ENCODE measurements around the gene PSMA6.
A peak's percentile ranks its signal among the peaks of the same experiment; 100 is the strongest.

PSMA6 gene

DNA sequence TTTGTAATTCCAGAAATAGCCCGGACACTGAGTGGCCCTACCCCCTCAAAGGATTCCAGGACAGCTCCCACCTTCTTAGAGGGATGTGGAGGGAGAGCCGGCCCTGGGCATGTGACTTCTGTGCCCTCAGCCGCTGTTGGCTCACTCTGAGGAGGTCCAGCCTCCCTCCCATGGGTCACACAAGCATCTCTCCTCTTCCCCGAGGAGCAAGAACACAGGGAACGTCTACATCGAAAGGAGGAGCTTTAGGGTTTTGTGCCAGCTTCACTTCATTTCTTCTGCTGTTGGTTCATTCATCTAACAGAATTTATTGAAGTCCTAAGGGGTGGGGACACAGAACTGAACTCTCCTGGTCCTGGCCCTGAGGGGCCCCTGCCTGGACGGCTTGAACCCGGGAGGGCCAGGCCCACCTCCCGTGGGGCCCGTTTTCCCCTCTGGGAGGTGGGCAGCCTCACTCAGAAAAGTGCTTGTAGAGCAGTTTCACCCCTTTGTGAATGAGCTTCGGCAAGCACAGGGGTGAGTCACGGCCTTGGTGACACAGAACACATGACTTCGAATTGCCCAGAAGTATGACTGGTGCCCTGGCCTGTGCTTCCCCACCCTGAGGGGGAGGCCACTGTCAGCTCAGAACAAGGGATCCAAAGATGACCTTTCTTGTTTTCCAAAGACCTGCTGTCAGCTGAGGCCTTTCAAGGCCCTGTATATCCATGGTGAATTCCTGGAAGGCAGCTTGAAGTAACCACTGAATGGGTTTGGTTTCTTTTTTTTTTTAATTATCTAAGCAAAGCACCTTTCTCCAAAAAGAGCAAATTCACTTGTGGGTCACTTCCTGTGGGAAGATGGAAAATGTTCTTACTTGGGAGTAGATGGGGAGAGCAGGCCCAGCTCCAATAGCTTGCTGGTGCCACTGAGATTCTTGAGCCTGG lies 73.2 kb downstream of the PSMA6 start:
- no peak for TF ChIP-seq CREB1 (IDR thresholded peaks at IDR 0.05; ENCODE audit: low read depth)
- TF ChIP-seq, protein P1, sequence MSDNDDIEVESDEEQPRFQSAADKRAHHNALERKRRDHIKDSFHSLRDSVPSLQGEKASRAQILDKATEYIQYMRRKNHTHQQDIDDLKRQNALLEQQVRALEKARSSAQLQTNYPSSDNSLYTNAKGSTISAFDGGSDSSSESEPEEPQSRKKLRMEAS (IDR thresholded peaks at IDR 0.05): peak; percentile 62
- TF ChIP-seq, protein P2, sequence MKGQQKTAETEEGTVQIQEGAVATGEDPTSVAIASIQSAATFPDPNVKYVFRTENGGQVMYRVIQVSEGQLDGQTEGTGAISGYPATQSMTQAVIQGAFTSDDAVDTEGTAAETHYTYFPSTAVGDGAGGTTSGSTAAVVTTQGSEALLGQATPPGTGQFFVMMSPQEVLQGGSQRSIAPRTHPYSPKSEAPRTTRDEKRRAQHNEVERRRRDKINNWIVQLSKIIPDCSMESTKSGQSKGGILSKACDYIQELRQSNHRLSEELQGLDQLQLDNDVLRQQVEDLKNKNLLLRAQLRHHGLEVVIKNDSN (IDR thresholded peaks at IDR 0.05): 0 out of 2 replicates have a peak, but pooled peaks have one; percentile 12

DNA sequence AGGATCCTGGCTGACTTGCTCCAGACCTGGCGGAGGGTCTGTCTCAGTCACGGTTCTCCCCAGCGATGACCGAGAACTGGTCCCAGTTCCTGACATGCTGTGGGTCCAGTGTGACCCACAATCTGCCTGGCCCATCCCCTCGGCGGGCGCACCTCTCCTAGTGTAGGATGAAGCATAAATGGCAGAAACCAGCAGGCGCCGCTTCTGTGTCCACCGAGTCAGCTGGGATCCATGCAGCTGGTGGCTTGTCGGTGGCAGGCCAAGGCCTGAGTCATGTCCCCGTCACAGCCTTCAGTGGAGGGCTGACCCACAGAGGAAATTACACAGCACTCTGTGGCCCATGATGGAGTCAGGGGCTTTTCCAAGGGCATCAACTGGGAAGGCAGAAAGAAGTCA lies 73.9 kb downstream of the PSMA6 start:
- TF ChIP-seq ZBTB7A (IDR thresholded peaks at IDR 0.05; ENCODE audit: low read depth) (no peak), TEAD4 (IDR thresholded peaks at IDR 0.05) (no peak), TCF12 (IDR thresholded peaks at IDR 0.05; ENCODE audit: low read depth) (no peak), CEBPB (IDR thresholded peaks at IDR 0.05) (no peak), YY1 (IDR thresholded peaks at IDR 0.05; ENCODE audit: low read depth) (no peak)
- TF ChIP-seq, protein P1 (IDR thresholded peaks at IDR 0.05): no peak
- TF ChIP-seq, protein P3, sequence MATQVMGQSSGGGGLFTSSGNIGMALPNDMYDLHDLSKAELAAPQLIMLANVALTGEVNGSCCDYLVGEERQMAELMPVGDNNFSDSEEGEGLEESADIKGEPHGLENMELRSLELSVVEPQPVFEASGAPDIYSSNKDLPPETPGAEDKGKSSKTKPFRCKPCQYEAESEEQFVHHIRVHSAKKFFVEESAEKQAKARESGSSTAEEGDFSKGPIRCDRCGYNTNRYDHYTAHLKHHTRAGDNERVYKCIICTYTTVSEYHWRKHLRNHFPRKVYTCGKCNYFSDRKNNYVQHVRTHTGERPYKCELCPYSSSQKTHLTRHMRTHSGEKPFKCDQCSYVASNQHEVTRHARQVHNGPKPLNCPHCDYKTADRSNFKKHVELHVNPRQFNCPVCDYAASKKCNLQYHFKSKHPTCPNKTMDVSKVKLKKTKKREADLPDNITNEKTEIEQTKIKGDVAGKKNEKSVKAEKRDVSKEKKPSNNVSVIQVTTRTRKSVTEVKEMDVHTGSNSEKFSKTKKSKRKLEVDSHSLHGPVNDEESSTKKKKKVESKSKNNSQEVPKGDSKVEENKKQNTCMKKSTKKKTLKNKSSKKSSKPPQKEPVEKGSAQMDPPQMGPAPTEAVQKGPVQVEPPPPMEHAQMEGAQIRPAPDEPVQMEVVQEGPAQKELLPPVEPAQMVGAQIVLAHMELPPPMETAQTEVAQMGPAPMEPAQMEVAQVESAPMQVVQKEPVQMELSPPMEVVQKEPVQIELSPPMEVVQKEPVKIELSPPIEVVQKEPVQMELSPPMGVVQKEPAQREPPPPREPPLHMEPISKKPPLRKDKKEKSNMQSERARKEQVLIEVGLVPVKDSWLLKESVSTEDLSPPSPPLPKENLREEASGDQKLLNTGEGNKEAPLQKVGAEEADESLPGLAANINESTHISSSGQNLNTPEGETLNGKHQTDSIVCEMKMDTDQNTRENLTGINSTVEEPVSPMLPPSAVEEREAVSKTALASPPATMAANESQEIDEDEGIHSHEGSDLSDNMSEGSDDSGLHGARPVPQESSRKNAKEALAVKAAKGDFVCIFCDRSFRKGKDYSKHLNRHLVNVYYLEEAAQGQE (IDR thresholded peaks at IDR 0.05; ENCODE audit: low read depth): no peak

DNA sequence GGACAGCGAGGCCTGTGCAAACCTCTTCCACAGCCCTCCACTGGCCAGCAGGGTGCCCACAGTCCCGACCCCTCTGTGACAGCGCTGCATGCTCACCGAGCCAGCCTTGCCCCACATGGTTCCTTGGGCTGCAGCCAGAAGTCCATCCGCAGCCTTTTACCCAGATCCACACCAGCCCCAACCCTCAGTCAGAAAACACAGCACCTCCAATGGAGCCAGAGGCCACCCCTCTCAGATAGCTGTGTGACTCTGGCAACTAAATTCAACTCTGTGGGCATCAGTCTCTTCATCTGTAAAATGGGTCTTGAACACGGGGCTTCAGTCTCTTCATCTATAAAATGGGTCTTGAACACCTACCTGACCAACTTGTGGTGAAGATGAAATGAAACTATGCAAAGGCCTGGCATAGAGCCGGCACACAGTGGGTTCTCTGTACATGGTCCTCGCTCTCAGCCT lies 74.4 kb downstream of the PSMA6 start:
- TF ChIP-seq, protein P1 (IDR thresholded peaks at IDR 0.05): no peak
- no peak for TF ChIP-seq YY1 (IDR thresholded peaks at IDR 0.05; ENCODE audit: low read depth)
- TF ChIP-seq, protein P2 (IDR thresholded peaks at IDR 0.05): no peak
- TF ChIP-seq TEAD4 (IDR thresholded peaks at IDR 0.05): no peak
- no peak for TF ChIP-seq NFIC (IDR thresholded peaks at IDR 0.05)
- no peak for TF ChIP-seq CREB1 (IDR thresholded peaks at IDR 0.05; ENCODE audit: low read depth)
- no peak for TF ChIP-seq TCF12 (IDR thresholded peaks at IDR 0.05; ENCODE audit: low read depth)
- TF ChIP-seq EGR1 (IDR thresholded peaks at IDR 0.05): no peak
- TF ChIP-seq CEBPB (IDR thresholded peaks at IDR 0.05): no peak
- TF ChIP-seq EP300 (IDR thresholded peaks at IDR 0.05; ENCODE audit: borderline replicate concordance): no peak
- TF ChIP-seq TAF1 (IDR thresholded peaks at IDR 0.05; ENCODE audit: low read depth): no peak
- TF ChIP-seq, protein P3 (IDR thresholded peaks at IDR 0.05; ENCODE audit: low read depth): no peak
- TF ChIP-seq ZBTB7A (IDR thresholded peaks at IDR 0.05; ENCODE audit: low read depth): no peak
- TF ChIP-seq FOXM1 (IDR thresholded peaks at IDR 0.05; ENCODE audit: borderline replicate concordance, low read depth): no peak
- no peak for TF ChIP-seq RAD21 (IDR thresholded peaks at IDR 0.05; ENCODE audit: low read depth)

DNA sequence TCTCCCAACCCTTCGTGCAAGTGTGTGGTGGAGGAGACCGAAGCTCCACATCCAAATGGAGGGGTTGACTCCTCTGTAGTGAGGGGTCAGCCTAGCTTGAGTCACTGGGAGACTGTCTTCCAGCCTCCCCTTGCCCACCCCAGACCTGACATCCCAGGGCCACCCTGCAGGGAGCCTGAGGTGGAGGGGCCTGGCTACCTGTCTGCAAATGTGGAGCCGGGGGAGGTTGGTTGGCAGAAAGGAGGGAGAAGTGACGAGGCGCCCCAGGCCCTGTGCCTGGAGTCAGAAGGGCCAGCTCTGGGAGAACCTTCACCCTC lies 74.8 kb downstream of the PSMA6 start:
- TF ChIP-seq CEBPB (IDR thresholded peaks at IDR 0.05) (no peak), CREB1 (IDR thresholded peaks at IDR 0.05; ENCODE audit: low read depth) (no peak), FOXM1 (IDR thresholded peaks at IDR 0.05; ENCODE audit: borderline replicate concordance, low read depth) (no peak), EGR1 (IDR thresholded peaks at IDR 0.05) (no peak), TAF1 (IDR thresholded peaks at IDR 0.05; ENCODE audit: low read depth) (no peak), EP300 (IDR thresholded peaks at IDR 0.05; ENCODE audit: borderline replicate concordance) (no peak), NFIC (IDR thresholded peaks at IDR 0.05) (no peak), RAD21 (IDR thresholded peaks at IDR 0.05; ENCODE audit: low read depth) (no peak), ZBTB7A (IDR thresholded peaks at IDR 0.05; ENCODE audit: low read depth) (no peak), TCF12 (IDR thresholded peaks at IDR 0.05; ENCODE audit: low read depth) (no peak), TEAD4 (IDR thresholded peaks at IDR 0.05) (no peak)
- TF ChIP-seq, protein P2 (IDR thresholded peaks at IDR 0.05): no peak
- TF ChIP-seq, protein P3 (IDR thresholded peaks at IDR 0.05; ENCODE audit: low read depth): no peak
- TF ChIP-seq, protein P1 (IDR thresholded peaks at IDR 0.05): no peak
